OCI-LY7 (cell line): ENCODE measurements around the gene CNOT6L. TPM values are rescaled to one million over a fixed set of nuclear protein-coding genes. Genes with fewer than 3 reads are reported as not detected.

Source experiments
- BruUV-seq: library from RNA; stranded (reverse); fragments of 400-500 nt; replicated peaks from 2 replicates; lab custom pipeline; 2021; lab: Mats Ljungman, UMichigan
- CTCF ChIA-PET: fragments of 300-600 bp; sonication (Branson Sonifier 250); formaldehyde crosslinking; loops from one replicate; lab custom pipeline; 2022; ENCODE audit warnings: antibody characterized with exemption; ENCODE audit not compliant: unreplicated experiment; lab: Charles Lee
- POLR2A ChIA-PET: fragments of 300-600 bp; sonication (Branson Sonifier 250); formaldehyde crosslinking; loops from one replicate; lab custom pipeline; 2022; ENCODE audit warnings: antibody characterized with exemption; lab: Charles Lee
- DNase-seq: peaks from one replicate; pipeline ENCODE4 v3.0.0-alpha.2; 2015; ENCODE audit warnings: low spot score
- H2AFZ ChIP-seq: fragments of 200-600 bp; sonication (generic), shearing (Covaris generic); 2 replicates; pipeline ENCODE4 v1.6.1; 2014; ENCODE audit warnings: mild to moderate bottlenecking, antibody characterized with exemption, low read length, moderate library complexity
- H3K27ac ChIP-seq: fragments of 200-600 bp; sonication (generic); 2 replicates; pipeline ENCODE4 v1.5.1; 2014; ENCODE audit warnings: mixed run types, low read depth, mild to moderate bottlenecking, moderate library complexity, low read length, inconsistent platforms; ENCODE audit not compliant: poor library complexity, severe bottlenecking
- H3K36me3 ChIP-seq: fragments of 200-600 bp; sonication (generic); 2 replicates; pipeline ENCODE4 v1.6.1; 2014; ENCODE audit warnings: mild to moderate bottlenecking, antibody characterized with exemption, low read length, moderate library complexity, mixed read lengths; ENCODE audit not compliant: insufficient read depth
- H3K4me1 ChIP-seq: fragments of 200-600 bp; sonication (generic); 2 replicates; pipeline ENCODE4 v1.5.1; 2014; ENCODE audit warnings: mild to moderate bottlenecking, low read length; ENCODE audit not compliant: insufficient read depth, poor library complexity, severe bottlenecking
- H3K4me2 ChIP-seq: fragments of 200-600 bp; sonication (generic); 2 replicates; pipeline ENCODE4 v1.6.1; 2014; ENCODE audit warnings: mild to moderate bottlenecking, low read length
- H3K4me3 ChIP-seq: fragments of 200-600 bp; sonication (generic); 2 replicates; pipeline ENCODE4 v1.5.1; 2014; ENCODE audit warnings: mild to moderate bottlenecking, low read depth, low read length; ENCODE audit not compliant: poor library complexity, severe bottlenecking
- H3K79me2 ChIP-seq: fragments of 200-600 bp; sonication (generic); 2 replicates; pipeline ENCODE4 v1.6.1; 2016; ENCODE audit warnings: low read depth, mild to moderate bottlenecking, low read length, moderate library complexity, mixed read lengths; ENCODE audit not compliant: insufficient read depth
- H3K9me2 ChIP-seq: fragments of 200-600 bp; sonication (generic); 2 replicates; pipeline ENCODE4 v1.6.1; 2016; ENCODE audit warnings: mild to moderate bottlenecking, low read length, mixed read lengths; ENCODE audit not compliant: insufficient read depth
- H3K9me3 ChIP-seq: fragments of 200-600 bp; sonication (generic); 2 replicates; pipeline ENCODE4 v1.6.1; 2014; ENCODE audit warnings: mild to moderate bottlenecking, mixed run types, low read length, mixed read lengths
- H4K20me1 ChIP-seq: fragments of 200-600 bp; sonication (generic); 2 replicates; pipeline ENCODE4 v1.6.1; 2014; ENCODE audit warnings: mild to moderate bottlenecking, antibody characterized with exemption, low read length, moderate library complexity, mixed read lengths; ENCODE audit not compliant: insufficient read depth
- CTCF ChIP-seq: fragments of 200-600 bp; sonication (generic); conservative IDR thresholded peaks from 2 replicates; pipeline ENCODE4 v1.5.1; 2014; ENCODE audit warnings: mild to moderate bottlenecking, antibody characterized with exemption, low read length, moderate library complexity, mixed read lengths
- EZH2phosphoT487 ChIP-seq: fragments of 200-600 bp; sonication (generic); IDR thresholded peaks from 2 replicates; pipeline ENCODE4 v1.6.1; 2018; ENCODE audit warnings: low read depth, borderline replicate concordance, mild to moderate bottlenecking, mixed run types, antibody characterized with exemption, low read length, moderate library complexity, mixed read lengths
- intact Hi-C: fragments of 100-400 bp; cut with micrococcal nuclease; formaldehyde crosslinking; loops from one replicate; pipeline ENCODE4 v1.10.0; 2022; ENCODE audit not compliant: unreplicated experiment
- total RNA-seq, 2 experiments: library from RNA; depleted of rRNA in 1 of 2; stranded (reverse); fragments of >200 nt in 1 of 2; shearing (Covaris generic) in 1 of 2; gene quantifications; 2 replicates each; pipeline ENCODE4 v1.2.3, GENCODE V29; 2014 to 2022

Gene CNOT6L
- total RNA-seq, 2 experiments from 2014 or later = 21.4 to 112 TPM

- no peaks in the 10 kb centered on the region for H3K9me2 ChIP-seq
- peaks cover 20% of the 10 kb centered on the region for H3K36me3 ChIP-seq
- peaks cover 9% of the 10 kb centered on the region for H3K4me1 ChIP-seq
- POLR2A ChIA-PET = no interaction called here
- H3K4me2 ChIP-seq = no peak overlapping the region
- no TSS peak for BruUV-seq
- intact Hi-C loops = no loop called here
- no peak overlapping the region for H3K27ac ChIP-seq
- H3K4me3 ChIP-seq = no peak overlapping the region
- DNase-seq = no peak
- no peak overlapping the region for H2AFZ ChIP-seq
- no peaks in the 10 kb centered on the region for H3K79me2 ChIP-seq
- H3K9me3 ChIP-seq = no peaks in the 10 kb centered on the region
- TF ChIP-seq EZH2phosphoT487 (no peak), CTCF (no peak)
- CTCF ChIA-PET = no interaction called here
- no peaks in the 10 kb centered on the region for H4K20me1 ChIP-seq
Measured at GRCh38 chr4:77710059-77710458, 109.1 kb downstream of the CNOT6L start.

- Histone ChIP-seq H3K4me3 (no peak overlapping the region), H3K27ac (no peak overlapping the region)
Measured at GRCh38 chr4:77706717-77707116, 112.5 kb downstream of the CNOT6L start.

More at GRCh38 chr4:77706717-77707116, 112.5 kb downstream of the CNOT6L start:
- Histone ChIP-seq H2AFZ (no peak overlapping the region), H3K4me2 (no peak overlapping the region), H3K79me2 (no peaks in the 10 kb centered on the region), H3K9me3 (no peaks in the 10 kb centered on the region), H3K9me2 (no peaks in the 10 kb centered on the region), H3K4me1 (no peaks in the 10 kb centered on the region), H4K20me1 (no peaks in the 10 kb centered on the region), H3K36me3 (no peaks in the 10 kb centered on the region)
- POLR2A ChIA-PET = interaction anchor here (1.0 to 1.6 kb wide), 2 partner anchors 23 to 187 kb away, joined by 3 to 4 read pairs; no protein-coding TSS in a partner anchor
- CTCF ChIA-PET = interaction anchor here (0.6 kb wide), 1 partner anchor 134 kb away, joined by 4 read pairs; no protein-coding TSS in a partner anchor
- intact Hi-C loops = no loop called here
- TF ChIP-seq CTCF (no peak), EZH2phosphoT487 (no peak)
- no peak for DNase-seq
- no TSS peak for BruUV-seq
